HEK293T (cell line): Measurements from ENCODE around the gene KDM5C.

Source experiments
- CTCF ChIA-PET: fragments of 350-600 bp; formaldehyde crosslinking; extraction: SDS; loops from one replicate; lab custom pipeline; 2021; ENCODE audit warnings: antibody characterized with exemption, inconsistent platforms; lab: Yijun Ruan, JAX
- POLR2A ChIA-PET: fragments of 350-600 bp; formaldehyde crosslinking; extraction: SDS; loops from one replicate; lab custom pipeline; 2020; ENCODE audit warnings: antibody characterized with exemption, inconsistent platforms; lab: Yijun Ruan, JAX
- DNase-seq: peaks from one replicate; pipeline ENCODE4 v3.0.0; 2012; ENCODE audit warnings: mixed read lengths; ENCODE audit errors: extremely low spot score
- ARNT ChIP-seq: fragments of 450-650 bp; IDR thresholded peaks from 2 replicates; pipeline ENCODE4 v1.6.1; 2017; ENCODE audit warnings: mild to moderate bottlenecking
- BHLHE40 ChIP-seq: fragments of 450-650 bp; IDR thresholded peaks from 2 replicates; pipeline ENCODE4 v1.6.1; 2016; ENCODE audit warnings: mild to moderate bottlenecking, moderate library complexity, borderline replicate concordance
- CTBP1 ChIP-seq: fragments of 450-650 bp; IDR thresholded peaks from 2 replicates; pipeline ENCODE4 v1.6.1; 2016; ENCODE audit warnings: borderline replicate concordance
- ELF4 ChIP-seq: fragments of 450-650 bp; IDR thresholded peaks from 2 replicates; pipeline ENCODE4 v1.6.1; 2017; ENCODE audit warnings: antibody characterized with exemption
- FOXA1 ChIP-seq: fragments of 450-650 bp; IDR thresholded peaks from 2 replicates; pipeline ENCODE4 v1.6.1; 2016; ENCODE audit warnings: mild to moderate bottlenecking
- FOXK2 ChIP-seq: fragments of 450-650 bp; IDR thresholded peaks from 2 replicates; pipeline ENCODE4 v1.6.1; 2016; ENCODE audit warnings: mild to moderate bottlenecking
- FOXM1 ChIP-seq: fragments of 450-650 bp; IDR thresholded peaks from 2 replicates; pipeline ENCODE4 v1.6.1; 2017; ENCODE audit warnings: mild to moderate bottlenecking, borderline replicate concordance
- HDGF ChIP-seq: fragments of 450-650 bp; IDR thresholded peaks from 2 replicates; pipeline ENCODE4 v1.6.1; 2017; ENCODE audit warnings: antibody characterized with exemption, borderline replicate concordance
- L3MBTL2 ChIP-seq: fragments of 450-650 bp; conservative IDR thresholded peaks from 2 replicates; pipeline ENCODE4 v1.6.1; 2016; ENCODE audit warnings: mild to moderate bottlenecking
- LEF1 ChIP-seq: fragments of 450-650 bp; IDR thresholded peaks from 2 replicates; pipeline ENCODE4 v1.6.1; 2017; ENCODE audit warnings: mild to moderate bottlenecking, borderline replicate concordance
- NFRKB ChIP-seq: fragments of 450-650 bp; IDR thresholded peaks from 2 replicates; pipeline ENCODE4 v1.6.1; 2016; ENCODE audit warnings: mild to moderate bottlenecking, moderate library complexity
- PKNOX1 ChIP-seq: fragments of 450-650 bp; IDR thresholded peaks from 2 replicates; pipeline ENCODE4 v1.6.1; 2016
- SP1 ChIP-seq: fragments of 450-650 bp; IDR thresholded peaks from 2 replicates; pipeline ENCODE4 v1.6.1; 2017
- SUZ12 ChIP-seq: fragments of 450-650 bp; IDR thresholded peaks from 2 replicates; pipeline ENCODE4 v1.6.1; 2016; ENCODE audit warnings: mild to moderate bottlenecking
- TARDBP ChIP-seq: fragments of 450-650 bp; IDR thresholded peaks from 2 replicates; pipeline ENCODE4 v1.6.1; 2016
- ZNF384 ChIP-seq: fragments of 450-650 bp; IDR thresholded peaks from 2 replicates; pipeline ENCODE4 v1.6.1; 2016

The KDM5C gene

GRCh38 chrX:53160297-53160983 is 64.6 kb downstream of the KDM5C start:
- TF ChIP-seq L3MBTL2, result no peak
- TF ChIP-seq TARDBP, result no peak
- TF ChIP-seq SUZ12, result no peak
- no peak for TF ChIP-seq PKNOX1
- TF ChIP-seq ZNF384, result no peak
- no peak for TF ChIP-seq HDGF
- TF ChIP-seq FOXA1, result no peak
- TF ChIP-seq SP1, result no peak
- TF ChIP-seq LEF1, result no peak
- no peak for TF ChIP-seq FOXK2
- no peak for TF ChIP-seq CTBP1
- TF ChIP-seq ARNT, result no peak
- TF ChIP-seq BHLHE40, result no peak
- no peak for TF ChIP-seq NFRKB
- TF ChIP-seq FOXM1, result no peak
- no peak for TF ChIP-seq ELF4
- CTCF ChIA-PET, result no interaction called here
- no peak for DNase-seq
- POLR2A ChIA-PET, result no interaction called here

GRCh38 chrX:53159184-53159583 is 65.8 kb downstream of the KDM5C start:
- no peak for DNase-seq
- ChIA-PET POLR2A (no interaction called here), CTCF (interaction anchor here (0.6 kb wide), 1 partner anchor 86 kb away, joined by 3 read pairs; no protein-coding TSS in a partner anchor)
- TF ChIP-seq HDGF (no peak), ZNF384 (no peak), TARDBP (no peak), SP1 (no peak), FOXA1 (no peak), ELF4 (no peak), BHLHE40 (no peak), SUZ12 (no peak), ARNT (no peak), FOXK2 (no peak), L3MBTL2 (no peak), CTBP1 (no peak)

- no peak for DNase-seq
- CTCF ChIA-PET, result no interaction called here
- POLR2A ChIA-PET, result no interaction called here
- no peak for TF ChIP-seq PKNOX1
- no peak for TF ChIP-seq ARNT
- TF ChIP-seq LEF1, result no peak
- TF ChIP-seq NFRKB, result no peak
- no peak for TF ChIP-seq HDGF
- TF ChIP-seq SP1, result no peak
- no peak for TF ChIP-seq ELF4
- no peak for TF ChIP-seq TARDBP
- TF ChIP-seq CTBP1, result no peak
- TF ChIP-seq BHLHE40, result no peak
- TF ChIP-seq SUZ12, result no peak
- no peak for TF ChIP-seq L3MBTL2
- no peak for TF ChIP-seq FOXA1
Observed at GRCh38 chrX:53156207-53156596, 68.8 kb downstream of the KDM5C start.

- POLR2A ChIA-PET, result no interaction called here
- CTCF ChIA-PET, result no interaction called here
- DNase-seq, result no peak
- no peak for TF ChIP-seq NFRKB
- TF ChIP-seq TARDBP, result no peak
- TF ChIP-seq ZNF384, result no peak
- no peak for TF ChIP-seq SP1
- no peak for TF ChIP-seq PKNOX1
- TF ChIP-seq LEF1, result no peak
- no peak for TF ChIP-seq FOXK2
- TF ChIP-seq FOXM1, result no peak
- no peak for TF ChIP-seq HDGF
- no peak for TF ChIP-seq FOXA1
- no peak for TF ChIP-seq CTBP1
- TF ChIP-seq L3MBTL2, result no peak
- no peak for TF ChIP-seq ELF4
- TF ChIP-seq ARNT, result no peak
- no peak for TF ChIP-seq SUZ12
- TF ChIP-seq BHLHE40, result no peak
Observed at GRCh38 chrX:53155512-53156206, 69.3 kb downstream of the KDM5C start.

- CTCF ChIA-PET, result no interaction called here
- DNase-seq, result no peak
- POLR2A ChIA-PET, result no interaction called here
- TF ChIP-seq FOXA1, result no peak
- TF ChIP-seq SUZ12, result no peak
- no peak for TF ChIP-seq ARNT
- TF ChIP-seq TARDBP, result no peak
- TF ChIP-seq NFRKB, result no peak
- no peak for TF ChIP-seq ZNF384
- no peak for TF ChIP-seq PKNOX1
- TF ChIP-seq FOXM1, result no peak
- TF ChIP-seq LEF1, result no peak
- TF ChIP-seq HDGF, result no peak
- TF ChIP-seq SP1, result no peak
- TF ChIP-seq L3MBTL2, result no peak
- TF ChIP-seq ELF4, result no peak
- TF ChIP-seq BHLHE40, result no peak
- TF ChIP-seq FOXK2, result no peak
- no peak for TF ChIP-seq CTBP1
Observed at GRCh38 chrX:53153581-53153980, 71.4 kb downstream of the KDM5C start.
